Muscle layer of duodenum (tissue), 2 donors: ENCODE measurements around the gene PEX10.

ENCODE experiments used
- H3K27ac ChIP-seq: one replicate; pipeline ENCODE4 v1.7.0; 2013; ENCODE audit warnings: mild to moderate bottlenecking, low read length
- H3K27me3 ChIP-seq: one replicate; pipeline ENCODE4 v1.7.0; 2013; ENCODE audit warnings: low read depth, mild to moderate bottlenecking, control low read depth, low read length
- H3K36me3 ChIP-seq, 2 donors: one replicate each; pipeline ENCODE4 v1.7.0; 2013; ENCODE audit warnings: low read length in 2 of 2, control low read depth in 1 of 2, mild to moderate bottlenecking in 1 of 2; ENCODE audit not compliant: insufficient read depth in 2 of 2, control insufficient read depth in 1 of 2
- H3K4me1 ChIP-seq, 2 donors: one replicate each; pipeline ENCODE4 v1.7.0; 2013; ENCODE audit warnings: low read length in 2 of 2, mild to moderate bottlenecking in 2 of 2, control low read depth in 1 of 2, moderate library complexity in 1 of 2; ENCODE audit not compliant: insufficient read depth in 2 of 2, control insufficient read depth in 1 of 2
- H3K4me3 ChIP-seq, 2 donors: one replicate each; pipeline ENCODE4 v1.7.0; 2013; ENCODE audit warnings: low read length in 2 of 2, low read depth in 1 of 2, mild to moderate bottlenecking in 1 of 2
- H3K9me3 ChIP-seq, 2 donors: one replicate each; pipeline ENCODE4 v1.7.0; 2013; ENCODE audit warnings: low read length in 2 of 2, control low read depth in 1 of 2, mild to moderate bottlenecking in 1 of 2; ENCODE audit not compliant: control insufficient read depth in 1 of 2
- donor health status: healthy.

PEX10 gene

GRCh38 chr1:2451741-2452140, 39.4 kb upstream of the PEX10 start:
- Histone ChIP-seq H3K27me3 (no peaks in the 10 kb centered on the region), H3K4me3 (no peak overlapping the region), H3K27ac (no peak overlapping the region)

GRCh38 chr1:2449636-2450454, 37.5 kb upstream of the PEX10 start:
- H3K4me1 ChIP-seq: no peaks in the 10 kb centered on the region
- H3K27me3 ChIP-seq: peaks cover 4% of the 10 kb centered on the region

More at GRCh38 chr1:2451741-2452140, 39.4 kb upstream of the PEX10 start:
- H3K4me1 ChIP-seq: no peaks in the 10 kb centered on the region
- no peaks in the 10 kb centered on the region for H3K9me3 ChIP-seq
- H3K36me3 ChIP-seq: no peaks in the 10 kb centered on the region

GRCh38 chr1:2448098-2448445, 35.7 kb upstream of the PEX10 start:
- peaks cover 5% of the 10 kb centered on the region for H3K27me3 ChIP-seq
- H3K4me1 ChIP-seq: peaks cover 0 to 4% of the 10 kb centered on the region in 2 donors

More at GRCh38 chr1:2449636-2450454, 37.5 kb upstream of the PEX10 start:
- Histone ChIP-seq H3K36me3 (no peaks in the 10 kb centered on the region), H3K27ac (no peak overlapping the region), H3K4me3 (no peak overlapping the region), H3K9me3 (no peaks in the 10 kb centered on the region)

GRCh38 chr1:2447276-2448097, 35.1 kb upstream of the PEX10 start:
- Histone ChIP-seq H3K27me3 (peaks cover 10% of the 10 kb centered on the region), H3K27ac (no peak overlapping the region), H3K4me1 (peaks cover 0 to 4% of the 10 kb centered on the region in 2 donors), H3K4me3 (no peak overlapping the region), H3K36me3 (no peaks in the 10 kb centered on the region), H3K9me3 (no peaks in the 10 kb centered on the region)

More at GRCh38 chr1:2448098-2448445, 35.7 kb upstream of the PEX10 start:
- Histone ChIP-seq H3K9me3 (no peaks in the 10 kb centered on the region), H3K4me3 (no peak overlapping the region), H3K27ac (no peak overlapping the region), H3K36me3 (no peaks in the 10 kb centered on the region)

GRCh38 chr1:2446861-2447260, 34.5 kb upstream of the PEX10 start:
- H3K27me3 ChIP-seq: peaks cover 17% of the 10 kb centered on the region
- H3K9me3 ChIP-seq: no peaks in the 10 kb centered on the region
- no peak overlapping the region for H3K4me3 ChIP-seq
- H3K4me1 ChIP-seq: peaks cover 0 to 4% of the 10 kb centered on the region in 2 donors
- H3K36me3 ChIP-seq: no peaks in the 10 kb centered on the region
- H3K27ac ChIP-seq: no peak overlapping the region

GRCh38 chr1:2446394-2446793, 34.0 kb upstream of the PEX10 start:
- Histone ChIP-seq H3K4me3 (no peak overlapping the region), H3K27me3 (peaks cover 18% of the 10 kb centered on the region), H3K27ac (no peak overlapping the region), H3K9me3 (no peaks in the 10 kb centered on the region), H3K36me3 (no peaks in the 10 kb centered on the region), H3K4me1 (peaks cover 0 to 4% of the 10 kb centered on the region in 2 donors)

GRCh38 chr1:2445823-2446215, 33.5 kb upstream of the PEX10 start:
- peaks cover 18% of the 10 kb centered on the region for H3K27me3 ChIP-seq

GRCh38 chr1:2445162-2445822, 32.9 kb upstream of the PEX10 start:
- H3K4me3 ChIP-seq: no peak overlapping the region
- peaks cover 18% of the 10 kb centered on the region for H3K27me3 ChIP-seq
- H3K27ac ChIP-seq: no peak overlapping the region
- no peaks in the 10 kb centered on the region for H3K9me3 ChIP-seq
- H3K4me1 ChIP-seq: peaks cover 0 to 4% of the 10 kb centered on the region in 2 donors
- H3K36me3 ChIP-seq: no peaks in the 10 kb centered on the region

More at GRCh38 chr1:2445823-2446215, 33.5 kb upstream of the PEX10 start:
- no peaks in the 10 kb centered on the region for H3K36me3 ChIP-seq
- peaks cover 0 to 4% of the 10 kb centered on the region in 2 donors for H3K4me1 ChIP-seq
- no peaks in the 10 kb centered on the region for H3K9me3 ChIP-seq
- no peak overlapping the region for H3K27ac ChIP-seq
- H3K4me3 ChIP-seq: no peak overlapping the region

GRCh38 chr1:2444138-2444591, 31.8 kb upstream of the PEX10 start:
- H3K9me3 ChIP-seq: no peaks in the 10 kb centered on the region
- H3K27me3 ChIP-seq: peaks cover 18% of the 10 kb centered on the region
- no peak overlapping the region for H3K27ac ChIP-seq
- H3K36me3 ChIP-seq: no peaks in the 10 kb centered on the region
- no peak overlapping the region for H3K4me3 ChIP-seq
- peaks cover 0 to 4% of the 10 kb centered on the region in 2 donors for H3K4me1 ChIP-seq

- no peaks in the 10 kb centered on the region for H3K9me3 ChIP-seq
- H3K4me1 ChIP-seq: peaks cover 0 to 4% of the 10 kb centered on the region in 2 donors
- no peak overlapping the region for H3K4me3 ChIP-seq
- no peaks in the 10 kb centered on the region for H3K36me3 ChIP-seq
- peaks cover 18% of the 10 kb centered on the region for H3K27me3 ChIP-seq
- H3K27ac ChIP-seq: no peak overlapping the region
These were observed 31.1 kb upstream of the PEX10 start for GRCh38 chr1:2443277-2444137.
